ENCODE data around the gene ASB15.

The ASB15 gene

DNA sequence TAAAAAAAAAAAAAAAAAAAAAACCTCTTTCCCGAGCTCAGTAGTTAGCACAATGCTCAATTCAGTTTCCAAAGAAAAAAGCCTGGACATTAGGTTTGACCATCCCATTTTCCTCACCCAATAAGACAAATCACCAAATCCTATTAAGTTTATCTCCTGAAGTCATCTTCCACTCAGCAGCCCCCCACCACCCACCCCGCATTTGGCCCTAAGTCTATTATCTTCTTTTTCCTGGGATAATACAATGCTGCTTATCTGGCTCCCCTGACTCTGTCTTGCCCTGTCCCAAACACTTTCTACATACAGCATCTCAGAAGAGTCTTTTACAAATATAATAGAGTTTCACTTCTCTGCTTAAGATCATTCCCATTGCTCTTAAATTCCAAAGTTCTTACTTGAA is 36.3 kb downstream of the ASB15 start:
- no peak for DNase-seq

DNA sequence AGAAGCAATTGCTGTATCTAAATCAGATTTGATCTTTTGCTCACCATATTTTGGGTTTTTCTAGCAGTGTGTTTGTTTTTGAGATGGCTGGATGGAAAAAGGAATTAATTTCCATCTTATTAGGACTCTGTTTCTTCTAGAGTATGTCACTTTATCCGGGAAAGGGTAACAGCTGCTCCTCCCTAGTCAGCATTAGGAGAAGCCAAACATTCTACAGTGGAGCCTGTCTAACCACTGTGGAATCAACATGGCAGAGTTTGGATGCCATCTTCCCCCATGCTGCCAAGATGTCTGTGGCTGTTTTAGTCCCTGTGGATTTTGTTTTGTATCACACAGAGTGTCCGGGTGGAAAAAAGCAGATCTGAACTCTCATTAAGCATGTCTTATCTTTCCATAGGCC is 38.0 kb downstream of the ASB15 start:
- DNase-seq = no peak

DNA sequence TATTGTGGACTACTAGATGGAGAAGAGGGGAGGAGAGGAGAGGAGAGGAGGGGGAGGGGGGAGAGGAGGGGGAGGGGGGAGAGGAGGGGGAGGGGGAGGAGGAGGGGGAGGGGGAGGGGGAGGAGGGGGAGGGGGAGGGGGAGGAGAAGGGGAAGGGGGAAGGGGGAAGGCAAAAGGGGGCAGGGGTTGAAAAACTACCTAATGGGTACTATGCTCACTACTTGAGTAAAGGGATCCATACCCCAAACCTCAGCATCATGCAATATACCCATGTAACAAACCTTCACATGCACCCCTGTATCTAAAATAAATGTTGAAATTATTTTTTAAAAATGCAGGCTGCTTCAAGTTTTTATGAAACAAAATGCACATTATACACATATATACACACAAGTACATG is 39.0 kb downstream of the ASB15 start:
- no peak for DNase-seq

DNA sequence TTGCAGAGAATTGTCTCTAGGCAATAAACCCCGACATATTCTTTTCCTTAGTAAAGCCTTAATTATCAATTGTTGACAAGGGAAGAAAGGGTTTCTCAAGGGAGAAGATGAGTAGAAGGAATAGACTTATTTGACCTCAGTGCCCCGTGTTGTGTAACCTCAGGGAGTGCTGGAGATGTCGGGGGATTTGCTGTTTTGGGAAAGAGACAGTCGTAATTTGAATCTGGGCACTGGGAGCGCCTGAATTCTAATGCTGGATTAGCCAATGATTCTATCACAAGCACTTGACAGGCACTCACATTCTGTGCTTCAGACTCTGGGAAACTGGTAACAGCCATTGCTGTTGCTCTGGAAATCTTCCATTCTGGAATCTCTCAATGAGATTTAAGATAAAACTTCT is 40.3 kb downstream of the ASB15 start:
- DNase-seq = no peak

DNA sequence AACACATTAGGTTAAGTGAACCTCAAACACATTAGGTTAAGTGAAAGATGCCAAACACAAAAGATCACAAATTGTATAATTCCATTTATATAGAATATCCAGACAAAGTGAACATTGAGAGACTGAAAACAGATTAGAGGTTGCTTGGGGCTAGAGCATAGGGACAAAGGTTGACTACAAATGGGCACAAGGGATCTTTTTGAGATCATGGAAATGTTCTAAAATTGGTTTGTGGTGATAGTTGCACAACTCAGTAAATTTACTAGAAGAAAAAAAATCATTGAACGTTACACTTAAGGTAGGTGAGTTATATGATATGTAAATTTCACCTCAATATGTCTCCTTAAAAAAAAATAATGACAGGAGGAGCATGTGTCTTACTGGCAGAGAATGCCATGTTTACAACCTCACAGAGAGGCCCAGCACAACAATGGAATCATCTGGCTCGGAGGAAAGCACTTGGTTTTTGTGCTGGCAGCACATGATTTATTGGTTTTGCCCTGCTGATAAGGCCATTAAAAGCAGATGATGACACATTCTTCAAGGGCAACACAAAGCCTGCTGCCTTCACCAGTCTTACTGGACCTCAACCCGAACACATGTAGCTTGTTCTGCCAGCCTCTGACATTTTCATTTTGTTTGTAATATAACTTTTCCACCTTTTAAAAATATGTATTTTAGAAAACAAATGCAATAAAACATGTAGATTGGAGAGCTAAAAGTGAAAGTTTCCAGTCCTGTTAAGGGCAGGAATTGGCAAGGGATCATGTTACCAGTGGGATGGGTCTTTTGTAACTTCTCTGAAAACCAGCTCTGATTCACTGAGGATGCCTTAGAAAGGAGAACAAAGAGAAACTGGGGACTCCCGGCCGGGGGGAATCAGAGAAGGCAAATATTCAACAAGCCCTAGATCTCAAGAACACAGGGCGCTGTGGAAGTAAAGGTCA is 42.1 kb downstream of the ASB15 start:
- no peak for DNase-seq

DNA sequence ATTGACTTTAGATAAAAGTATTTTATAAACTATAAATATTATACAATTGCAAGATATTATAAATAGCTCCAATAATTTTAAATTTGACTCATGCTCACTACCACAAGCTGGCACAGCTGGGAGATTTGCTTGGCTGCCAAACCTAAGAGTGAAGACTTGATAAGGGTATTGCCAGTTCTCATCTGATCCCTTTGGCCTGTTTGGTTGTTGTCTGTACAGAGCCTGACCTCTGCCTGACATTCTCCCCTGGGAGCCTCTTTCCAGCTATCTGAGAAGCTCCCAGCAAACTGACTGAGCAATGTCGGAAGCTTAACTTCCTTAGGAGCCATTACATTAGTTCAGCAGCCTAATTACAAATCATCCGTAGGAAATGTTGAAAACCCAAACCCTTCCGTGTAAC is 43.9 kb downstream of the ASB15 start:
- DNase-seq = no peak

DNA sequence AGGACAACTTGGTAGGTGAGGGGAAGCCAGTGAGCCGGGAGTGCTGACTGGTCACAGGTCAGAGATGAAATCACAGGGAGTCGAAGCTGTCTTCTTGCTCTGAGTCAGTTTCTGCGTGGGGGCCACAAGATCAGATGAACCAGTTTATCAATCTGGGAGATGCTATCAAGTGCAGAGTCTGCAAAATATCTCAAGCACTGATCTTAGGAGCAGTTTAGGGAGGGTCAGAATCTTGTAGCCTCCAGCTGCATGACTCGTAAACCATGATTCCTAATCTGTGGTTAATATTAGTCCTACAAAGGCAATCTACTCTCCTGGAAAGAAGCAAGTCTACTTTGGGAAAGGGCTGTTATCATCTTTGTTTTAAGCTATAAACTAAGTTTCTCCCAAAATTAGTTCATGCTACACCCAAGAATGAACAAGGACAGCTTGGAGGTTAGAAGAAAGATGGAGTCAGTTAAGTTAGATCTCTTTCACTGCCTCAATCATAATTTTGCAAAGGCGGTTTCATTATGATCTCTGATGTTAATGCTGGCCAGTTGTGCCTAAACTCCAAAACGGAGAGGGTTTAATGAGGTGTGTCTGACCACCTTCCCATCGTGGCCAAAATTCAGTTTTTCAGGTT is 45.6 kb downstream of the ASB15 start:
- DNase-seq = no peak

DNA sequence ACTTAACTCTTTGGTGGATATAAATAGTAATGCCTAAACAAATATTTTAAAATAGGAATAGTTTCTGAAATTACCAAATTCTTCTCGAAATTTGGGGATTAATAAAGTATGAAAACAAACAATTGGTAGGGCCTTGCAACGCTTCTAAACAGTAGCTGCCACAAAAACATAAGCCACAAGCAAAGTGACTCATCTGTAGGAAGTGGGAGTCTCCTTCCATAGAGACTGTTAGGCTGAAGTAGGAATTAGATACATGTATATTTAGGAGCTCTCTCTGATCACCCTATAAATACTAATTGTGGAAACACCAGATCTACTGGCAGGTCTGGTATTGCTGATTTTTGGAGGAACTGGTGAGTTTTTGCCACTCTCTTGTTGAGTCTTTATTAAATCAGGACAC is 48.3 kb downstream of the ASB15 start:
- no peak for DNase-seq

DNA sequence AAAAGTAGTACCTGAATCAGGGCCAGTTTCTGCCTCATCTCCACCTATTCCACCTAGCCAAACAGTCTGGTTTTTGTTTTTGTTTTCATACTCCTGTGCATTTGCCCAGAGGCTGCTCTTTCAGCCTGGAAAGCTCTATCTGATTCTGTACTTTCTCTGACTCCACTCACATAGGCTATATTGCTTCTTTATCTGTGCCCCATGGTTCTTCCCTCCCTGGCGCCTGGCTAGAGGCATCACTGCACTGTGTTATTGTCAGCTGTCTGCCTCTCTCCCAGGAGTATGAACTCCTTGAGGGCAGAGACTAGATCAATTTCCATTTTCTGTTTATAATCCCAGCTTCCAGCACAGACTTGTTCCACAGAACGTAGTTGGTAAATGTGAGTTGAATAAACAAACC is 49.0 kb downstream of the ASB15 start:
- DNase-seq = no peak

DNA sequence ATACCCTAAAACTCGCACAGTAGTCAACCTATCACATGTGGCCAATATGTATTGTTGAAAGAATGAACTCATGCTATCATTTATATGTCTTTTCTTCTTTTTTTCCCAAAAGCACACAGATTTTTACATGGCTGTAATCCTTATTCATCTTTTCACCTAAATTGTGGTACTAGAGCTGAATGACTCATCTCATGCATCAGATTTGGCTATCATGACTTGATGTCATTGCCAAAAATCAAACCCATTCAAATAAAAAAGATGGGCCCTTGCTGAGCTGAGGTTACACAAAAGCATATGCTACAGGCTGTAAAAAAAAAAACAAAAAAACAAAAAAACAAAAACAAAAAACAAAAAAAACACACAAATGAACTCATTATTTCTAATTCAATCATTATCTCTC is 50.8 kb downstream of the ASB15 start:
- DNase-seq = no peak

DNA sequence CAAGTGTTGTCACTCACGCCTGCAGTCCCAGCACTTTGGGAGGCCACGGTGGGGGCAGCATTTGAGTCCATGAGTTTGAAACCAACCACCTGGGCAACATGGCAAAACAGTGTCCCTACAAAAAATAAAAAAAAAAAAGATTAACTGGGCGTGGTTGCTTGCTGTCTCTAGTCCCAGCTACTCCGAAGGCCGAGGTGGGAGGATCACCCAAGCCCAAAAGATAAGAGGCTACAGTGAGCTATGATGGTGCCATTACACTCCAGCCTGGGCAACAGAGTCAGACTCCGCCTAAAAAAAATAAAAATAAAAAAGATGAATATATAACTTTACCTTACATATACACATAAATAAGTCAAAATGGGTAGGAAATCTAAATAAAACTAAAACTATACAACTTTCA is 51.5 kb downstream of the ASB15 start:
- DNase-seq = no peak

DNA sequence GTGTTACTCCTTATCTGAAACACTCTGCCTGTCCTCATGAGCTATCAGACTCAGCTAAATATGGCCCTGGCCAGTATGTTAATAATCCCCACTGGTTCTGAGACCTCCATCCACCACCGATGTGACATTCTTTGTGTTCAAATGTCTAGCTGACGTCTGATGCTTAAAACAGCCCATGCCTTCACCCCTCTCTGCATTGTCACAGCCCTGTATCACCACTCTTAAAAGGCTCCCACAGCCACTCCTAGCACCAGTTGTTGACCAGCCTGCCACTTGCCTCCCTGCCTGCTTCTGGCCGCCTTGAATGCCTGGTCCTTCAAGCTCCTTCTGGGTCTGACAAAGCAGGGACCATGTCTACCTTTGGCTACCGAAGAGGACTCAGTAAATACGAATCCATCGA is 54.0 kb downstream of the ASB15 start, which contains the start of gene LMOD2:
LMOD2 (plus strand) TSS at position 253 of the 400 bp plus-strand sequence; CDS start at position 351, 98 bp downstream.
- DNase-seq = no peak

DNA sequence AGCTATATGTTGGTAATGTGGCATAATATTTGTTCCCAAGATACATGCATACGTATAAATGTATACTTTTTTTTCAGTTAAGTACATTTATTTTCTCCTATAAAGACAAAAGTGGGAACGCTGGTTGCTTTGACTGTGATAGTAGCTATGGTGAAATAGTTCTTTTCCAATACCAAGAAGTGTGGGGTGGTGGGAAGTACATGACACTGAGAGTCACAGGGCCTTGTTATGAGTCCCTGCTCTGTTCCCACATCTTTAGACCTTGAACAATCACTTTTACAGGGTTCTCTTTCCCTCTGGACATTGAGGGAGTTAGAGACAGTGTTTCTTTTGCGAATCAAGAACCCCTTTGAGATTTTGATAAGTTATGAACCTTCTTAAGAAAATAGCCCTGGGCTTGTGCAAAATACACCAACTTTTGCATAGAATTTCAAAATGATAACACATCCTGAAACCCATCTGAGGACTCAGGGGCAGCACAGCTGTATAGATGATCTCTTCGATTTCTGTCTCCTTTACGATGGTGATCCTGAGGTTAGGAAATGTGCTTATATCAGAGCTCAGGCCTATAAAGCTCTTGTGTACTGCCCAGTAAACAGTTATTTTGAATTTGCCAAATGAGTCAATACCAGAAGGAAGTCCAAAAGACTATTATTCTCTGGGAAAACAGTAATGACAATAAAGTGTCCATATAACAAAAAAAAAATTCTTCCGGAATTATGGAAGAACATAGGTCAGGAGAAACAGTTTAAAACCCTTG is 55.1 kb downstream of the ASB15 start:
- no peak for DNase-seq

DNA sequence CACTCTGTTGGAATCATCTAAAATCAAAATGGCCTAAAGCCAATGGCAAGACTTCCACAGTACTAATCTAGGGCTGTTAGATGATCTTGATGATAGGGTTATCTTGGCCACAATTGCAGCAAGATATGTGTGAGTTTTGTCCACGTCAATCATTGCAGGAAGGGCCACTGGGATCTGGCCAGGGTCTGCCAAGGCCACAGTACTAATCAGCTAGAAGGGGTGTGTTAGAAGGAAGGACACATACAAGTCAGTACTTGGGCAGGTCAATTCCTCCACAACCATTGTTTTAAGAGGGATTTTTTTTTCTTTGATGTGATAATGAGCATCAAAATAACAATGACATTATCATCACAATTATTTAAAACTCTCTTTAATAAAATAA is 55.7 kb downstream of the ASB15 start:
- DNase-seq = no peak

DNA sequence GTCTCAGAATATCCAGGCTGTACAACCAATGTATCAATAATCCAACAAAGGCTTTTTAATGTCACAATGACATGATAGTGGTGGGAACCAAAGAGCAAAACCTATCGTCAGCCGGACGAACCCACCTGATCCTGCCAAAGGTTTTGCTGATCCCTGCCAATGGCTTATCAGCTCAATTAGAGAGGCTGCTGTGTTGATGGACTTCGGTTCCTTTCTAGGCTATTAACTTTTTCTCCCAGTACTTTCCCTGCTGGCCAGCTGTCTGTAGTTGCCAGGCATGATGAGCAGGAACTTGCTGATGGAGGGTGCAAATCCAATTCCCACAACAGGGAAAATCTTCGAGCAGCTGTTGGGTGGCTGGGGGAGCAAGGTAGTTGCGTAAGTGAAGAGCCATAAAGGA is 56.4 kb downstream of the ASB15 start:
- DNase-seq = no peak

DNA sequence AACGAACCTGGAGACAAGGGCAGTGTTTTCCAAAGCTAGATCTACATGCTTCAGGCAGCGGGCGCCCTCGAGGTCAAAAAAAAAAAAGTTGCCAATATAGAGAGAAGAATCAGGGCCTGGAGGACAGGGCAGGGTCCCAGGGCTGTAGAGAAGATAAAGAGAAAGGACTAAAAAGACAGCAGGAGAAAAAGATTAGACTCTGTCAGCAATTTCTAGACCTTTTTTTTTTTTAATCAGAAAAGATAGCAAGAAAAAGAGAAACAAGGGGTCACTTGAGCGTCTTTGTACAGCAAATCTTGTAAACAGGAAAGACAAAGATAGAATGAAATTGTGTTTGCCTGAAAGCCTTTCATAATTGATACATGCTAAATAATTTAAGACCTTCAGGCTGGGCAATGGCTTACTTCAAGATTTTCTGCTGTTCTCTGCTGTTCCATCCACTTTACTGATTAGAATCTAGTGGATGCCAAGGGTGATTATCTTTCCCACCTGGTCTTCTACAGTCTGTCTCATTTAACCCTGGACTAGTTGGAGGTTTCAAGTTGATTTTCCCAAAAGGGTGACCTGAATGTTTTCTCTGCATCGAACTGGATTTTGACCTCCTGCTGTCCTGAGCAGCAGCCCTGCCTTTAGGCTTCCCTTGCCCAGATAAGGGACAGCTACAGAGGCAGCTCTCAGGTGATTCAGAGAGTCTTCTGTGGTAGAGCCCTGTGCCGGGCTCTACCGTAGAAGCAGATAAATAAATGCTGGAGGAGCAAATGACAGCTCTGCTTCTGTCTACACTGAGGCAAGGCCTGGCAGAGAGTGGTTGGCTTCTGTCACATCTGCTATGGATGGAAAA is 59.1 kb downstream of the ASB15 start:
- DNase-seq = no peak

DNA sequence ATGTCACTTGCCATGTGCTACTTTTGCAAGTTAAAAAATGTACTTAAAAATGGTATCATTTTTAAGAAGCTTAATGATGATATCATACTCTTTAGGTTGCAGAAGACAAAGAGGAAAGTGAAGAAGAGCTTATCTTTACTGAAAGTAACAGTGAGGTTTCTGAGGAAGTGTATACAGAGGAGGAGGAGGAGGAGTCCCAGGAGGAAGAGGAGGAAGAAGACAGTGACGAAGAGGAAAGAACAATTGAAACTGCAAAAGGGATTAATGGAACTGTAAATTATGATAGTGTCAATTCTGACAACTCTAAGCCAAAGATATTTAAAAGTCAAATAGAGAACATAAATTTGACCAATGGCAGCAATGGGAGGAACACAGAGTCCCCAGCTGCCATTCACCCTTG is 60.1 kb downstream of the ASB15 start:
- DNase-seq = no peak

DNA sequence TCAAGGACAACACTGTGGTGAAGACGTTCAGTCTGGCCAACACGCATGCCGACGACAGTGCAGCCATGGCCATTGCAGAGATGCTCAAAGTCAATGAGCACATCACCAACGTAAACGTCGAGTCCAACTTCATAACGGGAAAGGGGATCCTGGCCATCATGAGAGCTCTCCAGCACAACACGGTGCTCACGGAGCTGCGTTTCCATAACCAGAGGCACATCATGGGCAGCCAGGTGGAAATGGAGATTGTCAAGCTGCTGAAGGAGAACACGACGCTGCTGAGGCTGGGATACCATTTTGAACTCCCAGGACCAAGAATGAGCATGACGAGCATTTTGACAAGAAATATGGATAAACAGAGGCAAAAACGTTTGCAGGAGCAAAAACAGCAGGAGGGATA is 60.7 kb downstream of the ASB15 start:
- no peak for DNase-seq

DNA sequence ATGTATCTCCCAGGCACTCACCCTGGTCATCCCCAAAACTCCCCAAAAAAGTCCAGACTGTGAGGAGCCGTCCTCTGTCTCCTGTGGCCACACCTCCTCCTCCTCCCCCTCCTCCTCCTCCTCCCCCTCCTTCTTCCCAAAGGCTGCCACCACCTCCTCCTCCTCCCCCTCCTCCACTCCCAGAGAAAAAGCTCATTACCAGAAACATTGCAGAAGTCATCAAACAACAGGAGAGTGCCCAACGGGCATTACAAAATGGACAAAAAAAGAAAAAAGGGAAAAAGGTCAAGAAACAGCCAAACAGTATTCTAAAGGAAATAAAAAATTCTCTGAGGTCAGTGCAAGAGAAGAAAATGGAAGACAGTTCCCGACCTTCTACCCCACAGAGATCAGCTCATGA is 61.1 kb downstream of the ASB15 start:
- DNase-seq = no peak

DNA sequence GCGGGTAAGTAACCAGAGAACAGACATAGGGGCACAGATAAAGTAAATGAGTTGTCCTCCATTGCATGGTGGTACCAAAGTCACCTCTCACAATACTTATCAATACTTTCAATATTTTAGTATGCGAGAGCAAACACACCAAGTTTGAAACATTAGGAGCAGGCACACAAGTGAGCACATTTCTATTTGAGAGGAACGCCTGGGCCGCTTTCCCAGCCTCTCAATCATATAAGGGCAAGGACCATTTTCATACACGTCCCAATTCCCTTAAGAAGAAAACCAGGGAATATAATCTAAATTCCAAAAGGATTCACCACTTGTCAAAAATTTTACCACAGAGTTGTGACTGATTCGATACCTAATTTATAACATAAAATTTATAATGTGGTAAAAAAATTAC is 61.6 kb downstream of the ASB15 start:
- no peak for DNase-seq

DNA sequence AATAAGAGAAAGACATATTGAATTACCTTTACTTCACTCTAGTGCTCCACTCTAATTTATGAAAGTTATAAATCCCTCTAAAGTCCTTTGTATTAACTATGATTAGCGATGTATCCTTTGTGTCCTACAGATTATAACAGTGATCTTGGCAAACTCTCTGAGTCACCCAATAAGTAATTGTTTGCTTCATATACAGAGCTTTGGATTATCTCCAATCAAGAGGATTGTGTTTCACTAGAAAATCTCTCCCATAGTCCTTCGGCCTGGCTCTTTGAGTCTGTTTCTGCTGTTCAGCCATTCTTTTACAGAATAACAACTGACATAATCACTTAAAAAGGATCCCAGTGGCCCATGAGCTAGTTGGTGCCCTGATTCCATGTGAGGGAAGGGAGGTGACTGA is 63.5 kb downstream of the ASB15 start:
- no peak for DNase-seq

DNA sequence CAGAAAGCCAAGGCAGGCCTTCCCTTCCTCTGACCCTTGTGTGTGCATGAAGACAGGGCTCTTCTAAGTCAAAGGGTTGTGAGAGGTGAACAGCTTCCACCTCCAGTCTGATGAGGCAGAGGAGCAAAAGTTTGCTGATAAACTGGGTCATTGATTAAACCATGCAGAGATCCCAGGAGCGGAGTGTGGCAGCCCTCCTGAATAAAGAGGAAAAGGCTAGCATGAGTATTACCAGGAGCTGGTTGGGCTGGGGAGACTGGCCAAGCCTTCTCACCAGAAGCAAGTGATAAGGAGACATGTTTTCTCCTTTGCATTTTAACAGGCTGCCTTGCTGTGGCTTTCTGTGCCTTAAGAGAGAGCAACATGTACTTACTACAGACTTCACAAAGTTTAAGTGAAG is 64.3 kb downstream of the ASB15 start:
- no peak for DNase-seq

DNA sequence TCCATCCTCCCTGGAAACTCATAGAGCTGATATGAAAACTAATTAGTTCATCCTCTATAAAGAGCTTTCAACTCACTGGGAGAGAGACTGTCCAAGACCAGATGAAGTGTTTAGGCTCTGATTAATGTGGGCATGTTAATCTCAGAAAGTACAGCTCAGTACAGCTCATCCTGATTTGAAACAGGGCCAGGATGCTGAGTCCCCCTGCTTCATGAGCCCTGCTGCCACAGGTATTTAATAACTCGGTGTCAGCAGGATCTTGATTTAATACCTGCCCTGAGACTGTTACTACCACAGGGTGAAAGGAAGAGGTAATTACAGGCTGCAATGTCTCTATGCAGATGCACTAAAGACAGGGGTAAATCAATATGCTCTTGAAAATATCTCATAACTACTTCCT is 64.9 kb downstream of the ASB15 start:
- DNase-seq = no peak
